Stimulated activated CD8-positive, alpha-beta memory T cell treated with anti-CD3 and anti-CD28 coated beads, Interleukin-15, amount 100 ng/mL, for 4 hours (primary cell): ENCODE results near the gene CHORDC1.

Experiments
- DNase-seq, 2 donors: peaks; one replicate each; pipeline ENCODE4 v3.0.0-alpha.2; 2020; ENCODE audit warnings: low read depth in 2 of 2

CHORDC1 gene

GRCh38 chr11:90222459-90223247, at the start of gene CHORDC1:
CHORDC1 (minus strand) TSS chr11:90223049; CDS start chr11:90222954, 95 bp downstream.
- peak; percentile 88 to 89 for DNase-seq

GRCh38 chr11:90257158-90257525, 34.3 kb upstream of the CHORDC1 start:
- no peak for DNase-seq

GRCh38 chr11:90256404-90257157, 33.7 kb upstream of the CHORDC1 start:
- DNase-seq = no peak

- no peak for DNase-seq
These were observed 31.2 kb upstream of the CHORDC1 start for GRCh38 chr11:90254065-90254464.

GRCh38 chr11:90252053-90252452, 29.2 kb upstream of the CHORDC1 start:
- DNase-seq = no peak

GRCh38 chr11:90251599-90251998, 28.8 kb upstream of the CHORDC1 start:
- DNase-seq = no peak

- no peak for DNase-seq
These were observed 28.1 kb upstream of the CHORDC1 start for GRCh38 chr11:90250970-90251369.

- no peak for DNase-seq
These were observed 23.6 kb upstream of the CHORDC1 start for GRCh38 chr11:90246468-90246867.

- no peak for DNase-seq
These were observed 20.7 kb upstream of the CHORDC1 start for GRCh38 chr11:90243534-90243933.

GRCh38 chr11:90242894-90243416, 20.1 kb upstream of the CHORDC1 start:
- DNase-seq = no peak

GRCh38 chr11:90241414-90241813, 18.6 kb upstream of the CHORDC1 start:
- no peak for DNase-seq

GRCh38 chr11:90239967-90240636, 17.3 kb upstream of the CHORDC1 start:
- peak in 1 of 2 donors; percentile 14 for DNase-seq

GRCh38 chr11:90237004-90237403, 14.2 kb upstream of the CHORDC1 start:
- DNase-seq = no peak

- DNase-seq = no peak
These were observed 12.7 kb upstream of the CHORDC1 start for GRCh38 chr11:90235526-90235925.

- no peak for DNase-seq
These were observed 12.1 kb upstream of the CHORDC1 start for GRCh38 chr11:90234977-90235376.

GRCh38 chr11:90229791-90230190, 6.9 kb upstream of the CHORDC1 start:
- DNase-seq = no peak

GRCh38 chr11:90228056-90228455, 5.2 kb upstream of the CHORDC1 start:
- DNase-seq = no peak

GRCh38 chr11:90223248-90223585, 368 bp upstream of the CHORDC1 start:
- DNase-seq = no peak

- DNase-seq = no peak
These were observed 918 bp downstream of the CHORDC1 start for GRCh38 chr11:90221803-90222458.

- no peak for DNase-seq
These were observed 2.5 kb downstream of the CHORDC1 start for GRCh38 chr11:90220391-90220790.

GRCh38 chr11:90219438-90219837, 3.4 kb downstream of the CHORDC1 start:
- no peak for DNase-seq

GRCh38 chr11:90218606-90219005, 4.2 kb downstream of the CHORDC1 start:
- DNase-seq = no peak
